Dendritic cell treated with granulocyte-macrophage colony-stimulating factor and Interleukin-4, amounts not matched to agents 40 ng/mL and 50 ng/mL, for 4 days (primary cell): ENCODE measurements around the gene IGSF9B.

Source experiments
- H3K27ac Mint-ChIP-seq: one replicate; pipeline ENCODE4 v1.8.0; 2022; ENCODE audit warnings: mild to moderate bottlenecking, mixed read lengths
- H3K27me3 Mint-ChIP-seq: one replicate; pipeline ENCODE4 v1.8.0; 2022; ENCODE audit warnings: mild to moderate bottlenecking, mixed read lengths
- H3K36me3 Mint-ChIP-seq: one replicate; pipeline ENCODE4 v1.8.0; 2022; ENCODE audit warnings: low read depth, mixed read lengths
- H3K4me1 Mint-ChIP-seq: one replicate; pipeline ENCODE4 v1.8.0; 2022; ENCODE audit warnings: low read depth, mixed read lengths
- H3K4me3 Mint-ChIP-seq: one replicate; pipeline ENCODE4 v1.8.0; 2022; ENCODE audit warnings: mild to moderate bottlenecking, moderate library complexity, mixed read lengths
- H3K9me3 Mint-ChIP-seq: one replicate; pipeline ENCODE4 v1.8.0; 2022; ENCODE audit warnings: mixed read lengths
- intact Hi-C: fragments of 100-400 bp; cut with micrococcal nuclease; formaldehyde crosslinking; loops from one replicate; pipeline ENCODE4 v1.15.0; 2022

Gene IGSF9B

GRCh38 chr11:133920109-133920990, 36.4 kb downstream of the IGSF9B start:
- Mint-ChIP-seq H3K9me3 (no peaks in the 10 kb centered on the region), H3K4me1 (no peaks in the 10 kb centered on the region), H3K36me3 (no peaks in the 10 kb centered on the region), H3K27me3 (peaks cover 20% of the 10 kb centered on the region), H3K4me3 (no peak overlapping the region), H3K27ac (no peak overlapping the region)
- intact Hi-C loops, result no loop called here

DNA sequence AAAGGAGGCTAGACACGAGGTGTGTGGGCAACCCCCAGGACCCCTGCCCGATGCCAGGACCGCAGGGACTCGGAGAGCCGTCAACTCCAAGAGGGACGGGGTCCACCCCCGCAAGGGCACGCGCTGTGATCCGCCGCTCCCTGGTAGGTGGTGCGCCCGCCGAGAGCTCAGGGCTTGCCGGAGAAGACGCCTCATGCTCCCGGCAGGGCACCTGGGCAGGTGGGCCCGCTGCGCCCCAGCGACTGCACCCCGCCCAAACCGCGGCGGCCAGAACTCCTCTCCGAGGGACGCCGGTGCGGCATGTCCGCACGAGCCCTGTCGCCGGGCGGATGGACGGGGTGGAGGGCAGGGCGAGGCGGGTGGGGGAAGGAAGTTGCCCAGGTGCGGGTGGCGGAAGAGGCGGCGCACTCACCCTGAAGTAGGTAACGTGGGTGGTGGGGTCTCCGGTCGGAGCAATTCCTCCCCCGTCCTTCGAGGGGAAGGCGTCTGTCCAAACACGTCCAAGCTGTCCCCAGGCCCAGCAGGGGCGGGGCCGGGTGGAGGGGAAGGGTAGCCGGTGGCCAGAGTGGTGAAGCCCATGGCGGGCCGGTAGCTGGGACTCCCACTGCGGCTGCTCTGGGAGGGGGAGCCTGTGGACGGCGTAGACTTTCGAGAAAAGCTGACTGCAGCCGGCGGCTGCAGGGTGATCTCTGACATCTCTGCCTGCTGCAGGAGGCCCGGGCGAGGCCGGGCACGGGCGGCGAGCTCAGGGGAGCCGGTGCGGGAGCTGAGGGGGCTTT, 37.2 kb downstream of the IGSF9B start:
- Mint-ChIP-seq H3K4me3 (no peak overlapping the region), H3K27me3 (peaks cover 20% of the 10 kb centered on the region), H3K9me3 (no peaks in the 10 kb centered on the region), H3K27ac (no peak overlapping the region), H3K36me3 (no peaks in the 10 kb centered on the region), H3K4me1 (no peaks in the 10 kb centered on the region)
- intact Hi-C loops, result no loop called here

DNA sequence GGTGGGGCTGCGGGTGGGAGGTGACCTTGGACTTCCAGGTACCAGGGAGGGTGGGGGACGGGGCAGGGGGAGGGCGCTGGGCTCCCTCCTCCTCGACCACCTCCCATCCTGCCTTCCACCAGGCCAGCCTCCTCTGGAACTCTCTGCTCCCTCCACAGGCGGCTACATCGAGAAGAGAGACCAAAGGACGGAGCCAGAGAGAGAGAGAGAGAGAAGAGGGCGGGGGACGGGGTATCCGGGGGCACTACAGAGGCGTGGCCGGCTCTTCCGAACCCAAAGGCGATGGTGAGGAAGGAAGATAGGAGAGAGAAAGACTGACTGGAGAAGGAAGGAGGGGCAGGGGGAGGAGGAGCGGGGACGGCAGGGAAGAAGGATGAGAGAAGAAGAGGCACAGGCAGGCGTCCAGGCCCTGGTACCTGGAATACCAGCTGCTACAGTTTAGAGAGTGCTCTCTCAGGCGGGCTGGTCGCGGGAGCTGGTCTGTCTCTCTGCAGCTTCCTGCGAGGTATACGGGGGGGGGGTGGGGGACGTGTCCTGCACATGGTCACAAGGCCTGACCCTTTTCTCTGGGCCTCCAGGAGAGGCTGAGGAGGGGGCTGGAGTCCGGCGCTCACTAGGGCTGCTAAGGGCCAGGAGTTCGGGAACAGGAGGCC, 38.0 kb downstream of the IGSF9B start:
- H3K4me3 Mint-ChIP-seq, result no peak overlapping the region
- no peaks in the 10 kb centered on the region for H3K4me1 Mint-ChIP-seq
- no peak overlapping the region for H3K27ac Mint-ChIP-seq
- no peaks in the 10 kb centered on the region for H3K9me3 Mint-ChIP-seq
- H3K27me3 Mint-ChIP-seq, result peaks cover 20% of the 10 kb centered on the region
- H3K36me3 Mint-ChIP-seq, result no peaks in the 10 kb centered on the region
- intact Hi-C loops, result no loop called here

DNA sequence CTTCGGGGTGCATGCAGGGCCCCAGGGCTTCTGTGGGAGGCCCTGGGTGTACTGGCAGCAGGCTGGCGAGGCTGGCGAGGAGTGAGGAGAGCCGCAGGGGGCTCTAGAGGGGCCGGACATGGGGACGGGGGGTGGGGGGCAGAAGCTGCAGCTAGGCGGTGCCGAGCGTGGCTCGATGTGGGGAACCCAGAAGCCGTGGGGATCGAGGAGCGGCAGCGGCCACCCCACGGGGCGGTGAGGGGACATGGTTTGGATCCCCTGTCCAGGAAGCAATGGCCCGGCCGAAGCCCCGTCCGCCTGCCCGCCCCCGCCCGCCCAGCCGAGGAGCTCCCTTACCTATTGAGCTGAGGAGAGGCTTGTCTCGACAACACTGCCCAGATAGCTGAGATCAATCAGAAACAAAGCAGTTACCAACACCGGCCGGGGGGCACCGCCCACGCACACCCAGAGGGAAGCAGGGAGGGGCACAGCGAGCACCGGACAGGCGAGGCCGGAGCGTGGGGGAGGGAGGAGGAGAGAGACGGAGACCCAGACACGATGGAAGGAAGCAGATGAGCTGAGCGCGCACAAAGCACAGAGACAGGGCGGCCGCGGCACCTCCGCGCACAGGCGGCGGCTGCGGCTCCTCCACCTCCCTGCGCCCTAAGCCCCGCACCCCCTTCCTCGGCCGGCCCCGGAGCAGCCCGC, 38.7 kb downstream of the IGSF9B start:
- H3K27ac Mint-ChIP-seq, result no peak overlapping the region
- no peaks in the 10 kb centered on the region for H3K9me3 Mint-ChIP-seq
- intact Hi-C loops, result no loop called here
- H3K36me3 Mint-ChIP-seq, result no peaks in the 10 kb centered on the region
- H3K4me3 Mint-ChIP-seq, result no peak overlapping the region
- H3K27me3 Mint-ChIP-seq, result peaks cover 20% of the 10 kb centered on the region
- H3K4me1 Mint-ChIP-seq, result no peaks in the 10 kb centered on the region

DNA sequence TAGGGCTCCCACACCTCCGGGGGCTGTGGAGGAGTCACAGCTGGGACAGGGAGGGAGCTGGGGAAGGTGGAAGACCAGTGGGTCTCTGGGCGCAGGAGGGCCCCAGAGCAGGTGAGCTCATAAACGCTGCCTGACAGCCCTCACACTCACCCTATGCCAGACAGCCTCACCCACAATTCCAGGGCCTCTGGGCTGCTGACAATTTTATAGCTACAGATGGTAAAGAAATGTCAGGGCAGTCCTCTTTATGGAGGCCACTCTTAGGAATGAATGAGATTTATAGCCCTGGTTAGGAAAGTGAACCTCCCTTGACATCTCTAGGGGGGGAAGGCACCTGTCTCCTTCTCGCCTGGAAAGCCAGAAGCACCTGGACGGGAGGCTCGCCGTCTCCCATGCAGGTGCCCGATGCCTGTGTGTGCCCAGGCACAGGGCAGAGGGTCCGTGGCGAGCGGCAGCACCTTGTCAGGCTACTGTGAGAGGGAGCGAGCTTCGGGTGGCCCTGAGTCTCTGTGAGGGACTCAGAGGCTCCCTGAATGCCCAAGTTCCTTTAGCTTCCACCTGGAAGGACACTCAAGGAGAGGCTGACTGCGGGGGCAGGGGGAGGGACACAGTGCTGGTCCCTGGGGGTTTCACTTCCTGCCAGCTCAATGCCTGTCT, 39.9 kb downstream of the IGSF9B start:
- no peak overlapping the region for H3K27ac Mint-ChIP-seq
- intact Hi-C loops, result no loop called here
- H3K27me3 Mint-ChIP-seq, result peaks cover 20% of the 10 kb centered on the region
- no peaks in the 10 kb centered on the region for H3K36me3 Mint-ChIP-seq
- no peaks in the 10 kb centered on the region for H3K4me1 Mint-ChIP-seq
- no peaks in the 10 kb centered on the region for H3K9me3 Mint-ChIP-seq
- H3K4me3 Mint-ChIP-seq, result no peak overlapping the region

DNA sequence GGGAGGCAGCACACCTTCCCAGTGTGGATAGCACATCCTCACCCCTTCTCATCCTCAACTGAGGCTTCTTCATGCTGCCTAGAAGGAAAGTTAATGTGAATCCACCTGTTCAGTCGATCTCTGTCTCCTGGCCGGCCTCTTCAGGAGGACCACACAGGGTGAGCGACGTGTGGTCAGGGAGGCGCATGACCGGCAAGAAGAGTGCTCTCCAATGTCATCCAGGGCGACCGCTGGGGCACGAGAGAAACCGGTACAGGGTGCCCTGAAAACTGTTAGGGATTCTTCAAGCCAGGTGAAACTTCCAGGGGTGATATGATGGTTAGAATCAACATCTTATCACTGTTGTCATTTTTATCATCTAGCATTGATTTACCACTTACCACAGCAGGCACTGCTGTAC, 43.0 kb downstream of the IGSF9B start:
- H3K36me3 Mint-ChIP-seq, result no peaks in the 10 kb centered on the region
- H3K4me1 Mint-ChIP-seq, result no peaks in the 10 kb centered on the region
- no peaks in the 10 kb centered on the region for H3K9me3 Mint-ChIP-seq
- intact Hi-C loops, result no loop called here
- no peak overlapping the region for H3K27ac Mint-ChIP-seq
- no peak overlapping the region for H3K4me3 Mint-ChIP-seq
- peaks cover 15% of the 10 kb centered on the region for H3K27me3 Mint-ChIP-seq

DNA sequence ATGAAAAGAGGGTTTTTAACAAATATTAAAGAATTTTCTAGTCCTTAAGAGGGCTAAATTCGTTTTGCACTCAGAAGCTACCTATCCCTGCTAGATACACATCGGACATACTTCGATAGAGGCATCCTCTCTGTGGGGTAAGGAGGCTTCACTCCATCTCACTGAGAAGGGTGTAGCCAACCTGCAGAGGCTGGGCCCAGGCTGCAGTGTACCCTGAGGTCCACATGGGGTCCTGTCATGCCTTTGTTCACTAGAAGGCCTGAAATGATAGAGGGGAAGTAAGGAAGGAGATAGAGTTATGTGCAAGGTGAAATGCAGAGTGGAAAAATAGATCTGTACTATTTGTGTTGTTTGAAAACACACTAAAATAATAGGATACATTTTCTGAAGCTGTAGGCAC, 45.6 kb downstream of the IGSF9B start:
- H3K4me1 Mint-ChIP-seq, result no peaks in the 10 kb centered on the region
- no peak overlapping the region for H3K4me3 Mint-ChIP-seq
- H3K9me3 Mint-ChIP-seq, result no peaks in the 10 kb centered on the region
- no peaks in the 10 kb centered on the region for H3K36me3 Mint-ChIP-seq
- intact Hi-C loops, result no loop called here
- no peak overlapping the region for H3K27ac Mint-ChIP-seq
- no peaks in the 10 kb centered on the region for H3K27me3 Mint-ChIP-seq

DNA sequence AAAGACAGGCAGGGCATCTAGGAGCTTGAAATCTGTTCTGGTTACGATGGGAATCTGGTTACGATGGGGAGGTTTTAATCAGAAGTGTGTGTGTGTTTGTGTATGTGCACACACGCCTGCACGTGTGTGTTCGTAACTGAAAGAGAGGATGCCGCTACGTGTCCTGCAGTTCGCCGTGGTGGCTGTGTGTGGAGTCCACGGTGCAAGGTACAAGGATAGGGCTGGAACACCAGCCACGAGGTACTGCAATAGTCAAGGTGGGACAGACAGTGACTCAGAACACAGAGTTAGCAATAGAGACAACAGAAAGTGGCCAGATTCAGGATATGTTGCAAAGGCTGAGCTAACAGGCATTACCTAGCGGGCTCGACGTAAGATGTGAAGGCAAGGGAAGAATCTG, 46.7 kb downstream of the IGSF9B start:
- H3K36me3 Mint-ChIP-seq, result no peaks in the 10 kb centered on the region
- H3K27me3 Mint-ChIP-seq, result no peaks in the 10 kb centered on the region
- intact Hi-C loops, result no loop called here
- H3K4me1 Mint-ChIP-seq, result no peaks in the 10 kb centered on the region
- no peak overlapping the region for H3K27ac Mint-ChIP-seq
- no peaks in the 10 kb centered on the region for H3K9me3 Mint-ChIP-seq
- H3K4me3 Mint-ChIP-seq, result no peak overlapping the region

DNA sequence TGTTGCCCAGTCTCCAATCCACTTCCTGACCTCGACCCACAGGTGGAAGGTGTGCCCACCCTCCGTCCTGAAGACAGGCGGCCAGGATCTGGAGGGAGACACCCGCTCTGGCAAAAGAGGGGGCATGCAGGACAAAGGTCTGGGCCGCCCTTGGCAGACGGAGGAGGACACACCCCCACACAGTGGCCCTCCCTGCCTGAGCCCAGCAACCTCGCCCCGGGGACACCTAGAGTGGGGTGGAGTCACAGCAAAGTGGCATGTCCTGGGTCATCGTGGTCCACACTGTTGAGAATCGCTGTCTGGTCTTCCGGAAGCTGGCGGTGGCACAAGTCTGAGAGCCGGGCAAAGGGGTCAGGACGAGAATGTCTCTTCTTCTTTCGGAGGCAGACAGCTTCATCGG, 47.9 kb downstream of the IGSF9B start:
- Mint-ChIP-seq H3K36me3 (no peaks in the 10 kb centered on the region), H3K4me1 (no peaks in the 10 kb centered on the region), H3K27ac (no peak overlapping the region), H3K4me3 (no peak overlapping the region), H3K27me3 (no peaks in the 10 kb centered on the region), H3K9me3 (no peaks in the 10 kb centered on the region)
- intact Hi-C loops, result no loop called here

GRCh38 chr11:133907841-133908241, 48.9 kb downstream of the IGSF9B start:
- intact Hi-C loops, result no loop called here
- no peak overlapping the region for H3K27ac Mint-ChIP-seq
- no peak overlapping the region for H3K4me3 Mint-ChIP-seq
- H3K27me3 Mint-ChIP-seq, result no peaks in the 10 kb centered on the region
- no peaks in the 10 kb centered on the region for H3K9me3 Mint-ChIP-seq
- H3K36me3 Mint-ChIP-seq, result no peaks in the 10 kb centered on the region
- H3K4me1 Mint-ChIP-seq, result no peaks in the 10 kb centered on the region

DNA sequence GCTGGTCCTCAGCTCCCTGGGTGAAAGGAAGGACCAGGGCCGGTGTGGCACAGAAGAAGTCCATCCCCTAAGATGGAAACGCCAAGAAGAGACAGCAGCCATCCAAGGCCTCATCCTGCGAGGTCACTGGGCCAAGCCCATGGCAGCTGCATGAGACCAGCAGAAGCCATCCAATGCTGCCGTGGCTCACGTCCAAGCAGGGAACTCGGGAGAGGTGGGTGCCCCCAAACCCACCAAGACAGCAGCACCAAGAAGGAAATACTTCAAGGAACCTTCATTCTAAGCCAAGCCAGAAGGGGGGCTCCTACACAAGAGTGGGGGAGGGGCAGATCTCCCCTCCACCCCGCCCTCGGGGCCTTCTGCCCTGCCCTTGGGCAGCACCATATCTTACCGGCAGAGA, 49.6 kb downstream of the IGSF9B start:
- no peaks in the 10 kb centered on the region for H3K36me3 Mint-ChIP-seq
- H3K4me3 Mint-ChIP-seq, result no peak overlapping the region
- H3K27ac Mint-ChIP-seq, result no peak overlapping the region
- no peaks in the 10 kb centered on the region for H3K9me3 Mint-ChIP-seq
- no peaks in the 10 kb centered on the region for H3K27me3 Mint-ChIP-seq
- intact Hi-C loops, result no loop called here
- no peaks in the 10 kb centered on the region for H3K4me1 Mint-ChIP-seq

DNA sequence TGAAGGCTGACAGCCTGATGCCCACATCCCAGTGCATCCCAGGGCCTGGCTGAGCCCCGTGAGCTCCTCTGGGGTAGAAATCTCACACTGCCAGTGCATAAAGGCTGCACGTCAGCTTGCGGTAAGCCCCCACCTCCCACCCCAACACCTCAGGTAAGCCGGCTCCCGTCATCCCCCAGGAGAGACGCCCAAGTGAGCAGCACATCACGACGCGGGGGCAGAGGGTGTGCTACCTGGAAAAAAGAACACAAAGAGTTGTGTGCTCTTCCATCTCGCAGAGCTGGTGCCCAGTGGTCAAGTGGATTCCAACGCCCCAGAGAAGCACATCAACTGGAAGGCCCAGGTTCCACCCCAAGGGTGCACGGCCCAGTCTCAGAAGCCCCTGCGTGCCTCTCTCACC, 50.0 kb downstream of the IGSF9B start:
- H3K9me3 Mint-ChIP-seq, result no peaks in the 10 kb centered on the region
- intact Hi-C loops, result no loop called here
- no peak overlapping the region for H3K4me3 Mint-ChIP-seq
- H3K27ac Mint-ChIP-seq, result no peak overlapping the region
- no peaks in the 10 kb centered on the region for H3K36me3 Mint-ChIP-seq
- H3K4me1 Mint-ChIP-seq, result no peaks in the 10 kb centered on the region
- H3K27me3 Mint-ChIP-seq, result no peaks in the 10 kb centered on the region

- intact Hi-C loops, result no loop called here
- no peaks in the 10 kb centered on the region for H3K27me3 Mint-ChIP-seq
- H3K4me1 Mint-ChIP-seq, result no peaks in the 10 kb centered on the region
- no peak overlapping the region for H3K4me3 Mint-ChIP-seq
- H3K36me3 Mint-ChIP-seq, result no peaks in the 10 kb centered on the region
- no peaks in the 10 kb centered on the region for H3K9me3 Mint-ChIP-seq
- H3K27ac Mint-ChIP-seq, result no peak overlapping the region
Observed at GRCh38 chr11:133906241-133906640, 50.5 kb downstream of the IGSF9B start.
